Neural progenitor cell (in vitro differentiated cells): Measurements from ENCODE around the gene ACER1. TPM values are rescaled to one million over a fixed set of nuclear protein-coding genes. Genes with fewer than 3 reads are reported as not detected.

Source experiments
- DNase-seq: peaks from one replicate; pipeline ENCODE4 v3.0.0-alpha.2; 2016; ENCODE audit warnings: low spot score
- H2AFZ ChIP-seq: fragments of 200-600 bp; sonication (generic); replicated peaks from 2 replicates; pipeline ENCODE4 v1.6.1; 2016; ENCODE audit warnings: antibody characterized with exemption
- H3F3A ChIP-seq: fragments of 200-600 bp; sonication (generic); 2 replicates; pipeline ENCODE4 v1.6.1; 2016; ENCODE audit warnings: antibody characterized with exemption, low read depth
- H3K27ac ChIP-seq: fragments of 200-600 bp; sonication (generic); 2 replicates; pipeline ENCODE4 v1.5.1; 2016; ENCODE audit warnings: mild to moderate bottlenecking
- H3K27me3 ChIP-seq: fragments of 200-600 bp; sonication (generic); 2 replicates; pipeline ENCODE4 v1.6.1; 2016; ENCODE audit warnings: mild to moderate bottlenecking, moderate library complexity
- H3K36me3 ChIP-seq: fragments of 200-600 bp; sonication (generic); 2 replicates; pipeline ENCODE4 v1.5.1; 2016
- H3K4me1 ChIP-seq: fragments of 200-600 bp; sonication (generic); 2 replicates; pipeline ENCODE4 v1.6.1; 2016; ENCODE audit warnings: mixed run types
- H3K4me2 ChIP-seq: fragments of 200-600 bp; sonication (generic); 2 replicates; pipeline ENCODE4 v1.6.1; 2016
- H3K4me3 ChIP-seq: fragments of 200-600 bp; sonication (generic); 2 replicates; pipeline ENCODE4 v1.5.1; 2016
- H3K79me2 ChIP-seq: fragments of 200-600 bp; sonication (generic); 2 replicates; pipeline ENCODE4 v1.6.1; 2016; ENCODE audit warnings: low read depth
- H3K9ac ChIP-seq: fragments of 200-600 bp; sonication (generic); 2 replicates; pipeline ENCODE4 v1.6.1; 2016
- H3K9me3 ChIP-seq: fragments of 200-600 bp; sonication (generic); 2 replicates; pipeline ENCODE4 v1.5.1; 2016; ENCODE audit warnings: low read depth
- H4K20me1 ChIP-seq: fragments of 200-600 bp; sonication (generic); 2 replicates; pipeline ENCODE4 v1.6.1; 2016; ENCODE audit warnings: low read depth
- H3K27ac Mint-ChIP-seq: 3 replicates; pipeline ENCODE4 v1.8.0; 2021; ENCODE audit warnings: mixed read lengths
- H3K27me3 Mint-ChIP-seq: 2 replicates; pipeline ENCODE4 v1.8.0; 2022; ENCODE audit warnings: low read depth, mild to moderate bottlenecking, inconsistent platforms, moderate library complexity, mixed read lengths; ENCODE audit not compliant: insufficient read depth
- H3K36me3 Mint-ChIP-seq: 3 replicates; pipeline ENCODE4 v1.8.0; 2021; ENCODE audit warnings: mixed read lengths
- H3K4me1 Mint-ChIP-seq: 3 replicates; pipeline ENCODE4 v1.8.0; 2021; ENCODE audit warnings: mixed read lengths
- H3K4me3 Mint-ChIP-seq: 3 replicates; pipeline ENCODE4 v1.8.0; 2021; ENCODE audit warnings: mild to moderate bottlenecking, moderate library complexity, mixed read lengths
- H3K9me3 Mint-ChIP-seq: 3 replicates; pipeline ENCODE4 v1.8.0; 2020; ENCODE audit warnings: mixed read lengths
- CTCF ChIP-seq: fragments of 200-600 bp; sonication (generic); IDR thresholded peaks from 2 replicates; pipeline ENCODE4 v1.5.1; 2017; ENCODE audit warnings: antibody characterized with exemption, mild to moderate bottlenecking
- EZH2 ChIP-seq: fragments of 200-600 bp; sonication (generic); IDR thresholded peaks from 2 replicates; pipeline ENCODE4 v1.6.1; 2017; ENCODE audit warnings: antibody characterized with exemption, mild to moderate bottlenecking, moderate library complexity
- EZH2phosphoT487 ChIP-seq: fragments of 200-600 bp; sonication (generic); IDR thresholded peaks from 2 replicates; pipeline ENCODE4 v1.6.1; 2017; ENCODE audit warnings: antibody characterized with exemption
- total RNA-seq: library from RNA; depleted of rRNA; stranded (reverse); fragments of >200 nt; gene quantifications from 2 replicates; pipeline ENCODE4 v1.2.3, GENCODE V29; 2015; ENCODE audit warnings: low replicate concordance

The ACER1 gene
- total RNA-seq, 1 donor from 2014 or later, result not detected

GRCh38 chr19:6378486-6378885 lies 45.1 kb upstream of the ACER1 start:
- H3K36me3 ChIP-seq, result no peaks in the 10 kb centered on the region
- H3K4me2 ChIP-seq, result no peak overlapping the region
- H3K79me2 ChIP-seq, result peaks cover 10% of the 10 kb centered on the region
- Mint-ChIP-seq H3K27ac (peak overlapping the region; percentile 37), H3K9me3 (no peaks in the 10 kb centered on the region), H3K27me3 (peaks cover 10% of the 10 kb centered on the region), H3K4me3 (no peak overlapping the region), H3K36me3 (peaks cover 26% of the 10 kb centered on the region), H3K4me1 (peaks cover 4% of the 10 kb centered on the region)
- H3K4me3 ChIP-seq, result no peak overlapping the region
- H3K4me1 ChIP-seq, result peaks cover 4% of the 10 kb centered on the region
- H3K27me3 ChIP-seq, result no peaks in the 10 kb centered on the region
- no peak overlapping the region for H3K9ac ChIP-seq
- peak overlapping the region; percentile 38 for H3K27ac ChIP-seq
- H3F3A ChIP-seq, result peaks cover 13% of the 10 kb centered on the region
- peaks cover 7% of the 10 kb centered on the region for H4K20me1 ChIP-seq
- H2AFZ ChIP-seq, result no peak overlapping the region
- H3K9me3 ChIP-seq, result no peaks in the 10 kb centered on the region
- TF ChIP-seq EZH2phosphoT487, result no peak
- TF ChIP-seq EZH2, result no peak
- TF ChIP-seq CTCF, result no peak
- no peak for DNase-seq

GRCh38 chr19:6378041-6378440 lies 44.6 kb upstream of the ACER1 start:
- Histone ChIP-seq H3K36me3 (no peaks in the 10 kb centered on the region), H3K4me2 (no peak overlapping the region), H2AFZ (no peak overlapping the region), H3K27ac (no peak overlapping the region), H3K4me3 (no peak overlapping the region), H3K9ac (no peak overlapping the region), H4K20me1 (peaks cover 7% of the 10 kb centered on the region), H3K9me3 (no peaks in the 10 kb centered on the region), H3K79me2 (peaks cover 10% of the 10 kb centered on the region), H3K27me3 (no peaks in the 10 kb centered on the region), H3K4me1 (peaks cover 4% of the 10 kb centered on the region), H3F3A (peaks cover 13% of the 10 kb centered on the region)
- no peak for TF ChIP-seq CTCF
- no peak for TF ChIP-seq EZH2
- no peak for TF ChIP-seq EZH2phosphoT487
- H3K9me3 Mint-ChIP-seq, result no peaks in the 10 kb centered on the region
- peaks cover 26% of the 10 kb centered on the region for H3K36me3 Mint-ChIP-seq
- H3K27ac Mint-ChIP-seq, result peak overlapping the region; percentile 37
- no peak overlapping the region for H3K4me3 Mint-ChIP-seq
- peaks cover 11% of the 10 kb centered on the region for H3K27me3 Mint-ChIP-seq
- peak; percentile 27 for DNase-seq
- H3K4me1 Mint-ChIP-seq, result peaks cover 4% of the 10 kb centered on the region

GRCh38 chr19:6376512-6377190 lies 43.2 kb upstream of the ACER1 start:
- H3K9me3 Mint-ChIP-seq, result no peaks in the 10 kb centered on the region
- TF ChIP-seq EZH2phosphoT487 (no peak), CTCF (no peak), EZH2 (no peak)
- no peak overlapping the region for H3K27ac Mint-ChIP-seq
- Histone ChIP-seq H3F3A (peaks cover 23% of the 10 kb centered on the region), H3K4me2 (no peak overlapping the region), H3K9me3 (no peaks in the 10 kb centered on the region), H3K79me2 (peaks cover 10% of the 10 kb centered on the region), H3K27me3 (no peaks in the 10 kb centered on the region), H2AFZ (no peak overlapping the region), H3K4me3 (no peak overlapping the region), H3K4me1 (peaks cover 4% of the 10 kb centered on the region), H3K9ac (no peak overlapping the region), H4K20me1 (peaks cover 7% of the 10 kb centered on the region), H3K36me3 (no peaks in the 10 kb centered on the region), H3K27ac (no peak overlapping the region)
- peak overlapping the region; percentile 24 for H3K4me3 Mint-ChIP-seq
- no peak for DNase-seq
- H3K36me3 Mint-ChIP-seq, result peaks cover 20% of the 10 kb centered on the region
- peaks cover 17% of the 10 kb centered on the region for H3K27me3 Mint-ChIP-seq
- H3K4me1 Mint-ChIP-seq, result peaks cover 9% of the 10 kb centered on the region
